Umbilical cord (tissue), 2 donors: ENCODE data around the gene C14orf119. TPM values are rescaled to one million over a fixed set of nuclear protein-coding genes. Genes with fewer than 3 reads are reported as not detected.
A peak's percentile ranks its signal among the peaks of the same experiment; 100 is the strongest.

Experiments
- DNase-seq: peaks from one replicate; pipeline ENCODE4 v3.0.0-alpha.2; 2015; ENCODE audit warnings: low spot score
- total RNA-seq: library from RNA; depleted of rRNA; stranded (reverse); fragments of >200 nt; gene quantifications from one replicate; pipeline ENCODE4 v1.2.3, GENCODE V29; 2014; ENCODE audit warnings: low replicate concordance; ENCODE audit not compliant: insufficient read depth

The C14orf119 gene
- total RNA-seq, 1 donor from 2014 or later: 15.4 TPM

GRCh38 chr14:23060536-23061260 is 34.6 kb upstream of the C14orf119 start:
- no peak for DNase-seq

DNA sequence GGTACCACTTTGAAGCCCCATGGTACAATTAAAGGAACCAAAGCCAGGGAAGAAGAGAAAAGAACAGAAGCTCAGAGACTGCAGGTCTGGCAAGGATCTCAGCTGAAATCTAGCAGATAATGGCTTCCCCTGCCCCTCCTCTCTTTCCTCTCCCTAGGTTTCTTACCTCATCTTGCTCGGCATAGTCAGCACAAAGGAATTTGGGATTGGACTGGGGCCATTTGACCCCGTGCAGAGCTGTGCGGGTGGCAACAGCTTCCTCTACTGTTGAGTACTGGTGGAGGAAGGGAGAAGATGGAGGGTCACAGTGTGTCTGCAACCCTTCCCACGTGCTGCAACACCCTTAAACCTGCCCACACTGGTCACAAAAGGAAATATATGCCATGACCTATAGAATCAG is 33.3 kb upstream of the C14orf119 start:
- peak; percentile 92 for DNase-seq

- DNase-seq: peak; percentile 53
Measured at GRCh38 chr14:23063601-23064000, 31.7 kb upstream of the C14orf119 start.

DNA sequence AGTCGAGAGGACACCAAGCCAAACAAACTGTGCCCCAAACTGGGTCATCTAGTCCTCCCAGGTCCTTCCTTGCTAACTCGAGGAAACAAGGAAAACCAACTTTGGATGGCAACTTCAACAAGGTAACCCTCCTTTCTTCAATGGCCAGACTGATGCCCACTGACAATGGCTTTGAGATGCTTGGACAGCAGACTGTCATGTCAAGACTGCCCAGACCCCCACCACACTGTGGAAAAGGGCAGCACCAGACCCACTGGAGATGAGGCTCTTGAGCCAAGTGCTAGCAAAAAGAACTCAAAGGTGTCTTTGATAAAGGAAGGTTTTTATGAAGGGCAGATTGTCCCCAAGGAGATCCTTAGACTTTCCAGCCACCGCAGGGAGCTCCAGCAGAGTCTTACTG is 28.9 kb upstream of the C14orf119 start:
- no peak for DNase-seq

GRCh38 chr14:23066855-23067744 is 28.2 kb upstream of the C14orf119 start:
- DNase-seq: no peak

DNA sequence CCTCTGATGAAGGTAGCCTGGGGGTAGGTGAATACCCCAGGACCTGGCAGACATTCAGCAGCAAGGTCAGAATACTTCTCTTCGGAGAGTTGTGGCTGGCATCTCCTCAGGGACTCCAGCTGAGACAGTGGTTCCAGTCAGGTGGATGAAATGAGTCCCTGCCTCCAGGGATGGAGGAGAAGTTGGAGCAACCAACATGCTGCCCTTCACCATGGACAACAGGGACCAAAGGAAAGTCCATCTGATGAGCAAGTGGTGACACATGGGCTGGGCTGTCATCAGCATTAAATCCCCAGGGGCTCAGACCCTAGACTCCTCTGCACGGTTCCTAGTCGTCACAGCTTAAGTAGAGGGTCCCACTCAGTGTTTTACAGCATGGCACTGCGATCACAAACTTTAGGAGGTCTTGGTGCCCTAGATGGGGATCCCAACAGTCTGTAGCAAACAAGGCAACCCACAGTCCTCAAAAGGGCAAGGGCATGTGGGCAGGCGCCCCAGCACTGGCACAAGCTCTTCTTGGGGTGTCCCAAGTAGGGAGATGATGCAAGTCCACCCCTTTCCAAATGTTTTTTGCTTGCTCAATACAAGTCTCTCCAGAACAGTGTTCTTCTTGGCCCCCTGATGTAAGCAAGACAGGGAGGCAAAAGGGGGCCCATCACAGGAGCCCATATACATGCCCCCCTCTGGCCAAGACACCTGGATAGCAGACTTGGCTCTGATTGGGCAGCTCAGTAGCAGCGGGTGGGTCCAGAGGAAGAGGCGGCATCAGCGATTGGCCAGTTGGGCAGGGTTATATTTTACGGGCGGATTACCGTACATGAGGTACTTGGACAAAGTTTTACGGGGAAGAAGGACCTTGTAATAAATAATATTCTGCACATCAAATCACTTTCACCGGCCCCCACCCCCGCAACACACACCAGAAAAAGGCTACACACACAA is 27.2 kb upstream of the C14orf119 start:
- no peak for DNase-seq

DNA sequence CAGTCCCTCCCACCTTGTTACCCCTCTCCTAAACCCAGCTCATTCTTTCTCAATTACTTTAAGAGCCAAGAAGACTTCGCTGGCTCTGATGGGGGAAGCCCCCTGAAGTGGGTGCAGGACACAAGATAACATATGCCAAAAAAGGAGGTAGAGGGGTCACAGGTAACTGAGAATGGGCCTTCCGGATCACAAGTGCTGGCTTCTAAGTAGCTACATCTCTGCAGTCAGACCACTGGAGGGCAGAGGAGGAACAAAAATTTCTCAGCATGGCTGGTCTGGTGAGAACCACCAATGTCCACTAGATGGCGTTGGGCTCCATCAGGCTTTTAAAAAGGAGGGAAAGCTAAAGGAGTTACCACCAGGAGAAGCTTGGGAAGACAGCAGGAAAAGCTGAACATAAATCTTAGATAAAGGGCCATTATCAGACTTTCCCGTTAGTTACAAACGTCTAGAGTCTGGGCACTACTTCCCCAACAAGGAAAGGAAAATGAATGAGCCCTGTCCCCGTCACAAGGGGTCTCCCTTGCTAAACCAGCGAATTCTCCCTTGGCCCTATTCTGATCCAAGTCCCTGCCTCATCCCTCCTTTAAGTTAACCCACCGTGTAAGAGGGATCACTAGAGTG is 26.4 kb upstream of the C14orf119 start:
- peak; percentile 95 for DNase-seq

DNA sequence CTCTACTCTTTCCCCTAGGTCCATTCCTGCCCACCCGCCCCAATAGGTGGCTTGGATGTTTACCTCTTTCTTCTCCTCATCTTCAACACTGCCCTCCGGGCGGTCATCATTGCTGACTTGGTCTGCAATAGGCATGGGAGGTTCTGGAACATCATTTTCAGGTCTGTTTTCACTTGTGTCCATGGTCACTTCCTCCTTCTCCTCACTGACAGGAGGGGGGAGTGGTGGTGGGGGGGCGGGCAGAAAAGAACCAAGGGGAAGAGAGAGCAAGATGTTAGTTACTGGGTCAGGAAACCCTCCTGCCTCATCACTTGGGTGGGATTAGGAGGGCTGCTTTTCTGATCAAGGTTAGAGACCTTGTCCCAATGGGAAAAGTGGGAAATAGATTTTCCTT is 25.9 kb upstream of the C14orf119 start:
- no peak for DNase-seq

DNA sequence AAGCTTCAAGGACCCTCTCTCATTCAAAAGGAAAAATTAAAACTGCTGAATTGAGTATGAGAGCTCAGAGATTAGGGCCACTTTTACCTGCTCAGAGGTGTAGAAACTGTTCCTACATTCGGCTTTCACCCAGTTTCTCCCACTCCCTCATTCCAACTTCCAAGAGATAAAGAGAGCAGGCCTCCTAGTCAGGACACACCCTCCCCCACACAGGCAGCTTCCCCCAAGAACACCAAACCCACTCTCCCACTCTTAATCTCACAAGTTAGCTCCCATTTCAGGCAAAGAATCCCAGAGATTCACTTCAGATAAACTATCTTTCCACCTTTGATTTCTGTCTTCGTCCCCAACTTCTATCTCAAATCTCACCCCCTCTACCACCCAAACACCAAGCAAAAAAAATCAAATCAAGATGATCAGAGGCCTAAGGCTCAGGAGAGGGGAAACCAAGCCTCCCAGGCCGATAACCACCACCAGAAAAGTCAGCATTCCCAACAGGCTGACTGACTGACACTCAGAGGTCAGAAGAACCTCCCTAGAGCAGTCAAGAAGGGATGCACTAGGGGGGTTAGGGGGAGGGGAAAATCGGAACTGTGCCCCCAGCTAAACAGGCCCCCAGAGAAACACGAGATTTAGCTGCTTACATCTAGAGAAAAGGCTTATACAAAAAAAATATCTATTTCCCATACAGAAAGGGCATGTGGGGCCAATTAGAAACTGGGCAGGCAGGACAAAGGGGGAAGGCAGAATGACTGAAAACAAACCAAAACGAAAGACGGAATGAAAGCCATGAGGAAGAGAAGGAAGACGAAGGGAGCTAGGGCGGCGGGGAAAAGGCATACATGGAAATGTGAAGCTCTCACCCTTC is 24.8 kb upstream of the C14orf119 start:
- DNase-seq: no peak

- DNase-seq: peak; percentile 97
Measured at GRCh38 chr14:23071244-23071920, 23.9 kb upstream of the C14orf119 start.

GRCh38 chr14:23071921-23072539 is 23.3 kb upstream of the C14orf119 start:
- DNase-seq: no peak

- DNase-seq: no peak
Measured at GRCh38 chr14:23074906-23075305, 20.4 kb upstream of the C14orf119 start.

- DNase-seq: no peak
Measured at GRCh38 chr14:23076785-23077408, 18.4 kb upstream of the C14orf119 start.

DNA sequence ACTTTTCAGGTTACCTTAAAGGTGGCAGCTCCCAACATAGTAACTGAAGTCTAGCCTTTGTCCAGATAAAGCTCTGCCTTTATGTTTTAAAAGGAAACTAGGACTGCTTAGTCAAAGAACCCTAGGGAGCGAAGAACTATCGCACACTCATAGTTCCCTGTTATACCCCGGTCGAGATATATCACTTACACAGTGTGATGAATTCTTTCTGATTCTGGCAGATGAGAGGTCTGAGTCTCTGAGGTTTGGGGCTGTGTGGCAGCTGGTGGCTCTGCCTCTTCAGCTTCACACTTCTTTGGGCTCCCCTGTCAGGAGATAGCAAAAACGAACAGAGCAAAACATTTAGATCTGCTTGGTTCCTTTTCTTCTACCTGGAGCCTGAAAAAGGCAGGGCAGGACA is 17.3 kb upstream of the C14orf119 start:
- DNase-seq: no peak

- DNase-seq: peak; percentile 83
Measured at GRCh38 chr14:23078692-23079116, 16.6 kb upstream of the C14orf119 start.

- DNase-seq: no peak
Measured at GRCh38 chr14:23079716-23080115, 15.6 kb upstream of the C14orf119 start.

DNA sequence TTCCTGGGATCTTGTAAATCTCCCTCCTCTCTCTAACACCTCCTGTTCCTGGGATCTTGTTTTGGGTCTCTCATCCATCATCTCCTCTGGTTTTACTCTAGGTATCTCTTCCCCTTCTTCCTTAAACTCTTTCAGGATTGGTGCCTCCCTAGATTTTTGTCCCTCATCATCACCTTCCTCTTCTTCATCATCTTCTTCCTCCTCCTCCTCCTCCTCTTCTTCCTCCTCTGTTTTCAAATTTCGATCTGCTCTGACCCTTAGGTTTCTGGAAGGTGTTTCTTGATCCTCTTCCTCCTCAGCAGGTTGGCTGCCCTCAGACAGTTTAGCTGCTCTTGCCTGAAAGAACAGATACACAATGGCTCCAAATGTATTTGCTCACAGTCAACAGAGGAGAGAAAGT is 14.8 kb upstream of the C14orf119 start:
- DNase-seq: no peak

GRCh38 chr14:23085458-23085857 is 9.8 kb upstream of the C14orf119 start:
- peak; percentile 26 for DNase-seq

- DNase-seq: no peak
Measured at GRCh38 chr14:23086565-23086964, 8.7 kb upstream of the C14orf119 start.
